Measurements from ENCODE around the gene NOL7. TPM values are rescaled to one million over a fixed set of nuclear protein-coding genes. Genes with fewer than 3 reads are reported as not detected.
A peak's percentile ranks its signal among the peaks of the same experiment; 100 is the strongest.

The NOL7 gene
- total and polyA plus RNA-seq, 2 of the 13 experiments (the other 11 are each of a cell fraction or from before 2014, with no cell fraction given): 37.8 to 186 TPM

DNA sequence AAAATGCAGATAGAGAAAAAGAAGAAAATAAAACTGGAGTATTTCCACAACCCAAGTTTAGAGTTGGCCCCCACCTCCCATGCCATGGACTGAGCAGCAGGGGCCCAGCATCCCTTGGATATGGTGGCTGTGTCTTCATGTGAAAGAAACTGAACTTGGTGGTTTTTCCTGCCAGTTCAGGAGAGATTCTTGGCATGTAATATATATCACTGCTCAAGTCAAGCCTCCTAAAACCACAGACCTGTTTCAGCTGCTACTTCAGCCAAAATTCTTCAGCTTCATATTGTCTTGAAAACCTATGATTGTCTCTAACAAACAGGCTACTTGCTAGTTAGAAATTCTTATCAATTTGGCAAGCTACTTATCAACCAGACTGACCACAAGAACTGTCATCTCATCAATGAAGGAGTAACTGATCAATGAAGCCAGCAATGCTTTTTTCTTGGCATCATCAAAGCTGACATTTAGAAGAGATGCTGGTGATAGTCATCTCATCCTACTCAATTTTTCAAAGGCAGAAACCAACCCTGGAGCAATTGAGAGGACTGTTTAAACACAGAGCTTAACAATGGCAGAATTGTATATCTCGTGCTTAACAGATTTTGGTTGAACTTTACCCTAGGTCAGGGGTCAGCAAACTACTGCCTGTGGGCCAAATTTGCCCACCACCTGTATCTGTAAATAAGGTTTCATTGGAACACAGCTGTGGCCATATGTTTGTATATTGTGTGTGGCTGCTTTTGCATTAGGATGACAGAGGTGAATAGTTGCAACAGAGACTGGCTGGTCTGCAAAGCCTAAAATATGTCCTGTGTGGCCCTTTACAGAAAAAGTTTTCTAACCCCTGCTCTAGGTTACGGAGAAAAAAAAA lies 10.4 kb upstream of the NOL7 start:
- DNase-seq (ENCODE audit: low spot score) (peak; percentile 100), FAIRE-seq (peak; percentile 96), ATAC-seq (peak; percentile 94)
- intact Hi-C loops (cut with micrococcal nuclease; ENCODE audit: unreplicated experiment) (loop anchor here (1.0 to 2.0 kb wide), 3 partner anchors 11 to 198 kb away; partner anchors contain the start of gene NOL7), in situ Hi-C loops (cut with HindIII; ENCODE audit: extremely low pct_ligation_motif_present, low pct_unique_long_range_greater_than_20kb) (no loop called here)
- H3K9me3 ChIP-seq (ENCODE audit: low read length): no peaks in the 10 kb centered on the region
- CTCF ChIA-PET (ENCODE audit: low intra/inter-chr PET ratio, low total read pairs): interaction anchor here (1.3 to 1.8 kb wide), 2 partner anchors 10 to 30 kb away, joined by 6 to 7 read pairs; partner anchors contain the start of genes NOL7 and SIRT5
- H3K9ac ChIP-seq (ENCODE audit: insufficient read depth, low read depth, low read length): peak overlapping the region; percentile 45
- H3K27me3 ChIP-seq (ENCODE audit: control insufficient read depth in 1 of 2, insufficient read depth in 2 of 2, low read length in 2 of 2): no peaks in the 10 kb centered on the region
- H3K4me1 ChIP-seq (ENCODE audit: insufficient read depth, low read length): peaks cover 44% of the 10 kb centered on the region
- 1% methylated on average over 2 of the region's 2 CpGs for WGBS (ENCODE audit: low lambda C conversion rate)
- H3K27ac ChIP-seq (ENCODE audit: extremely low read length, insufficient read depth, low read length): peak overlapping the region; percentile 87
- H3K36me3 ChIP-seq (replicated peaks in 1 of 2; ENCODE audit: control insufficient read depth in 1 of 2, insufficient read depth in 2 of 2, low read length in 2 of 2): peaks cover 0 to 13% of the 10 kb centered on the region in 2 experiments; a peak in 3 of 5 replicates
- H3K4me2 ChIP-seq (ENCODE audit: low read depth, low read length): peak overlapping the region; percentile 64
- POLR2A ChIA-PET: interaction anchor here (0.9 to 4.2 kb wide), 22 partner anchors 10 to 1592 kb away, joined by 3 to 175 read pairs (median 6); partner anchors contain the start of genes GFOD1, HIVEP1, MCUR1 and NOL7
- H3K79me2 ChIP-seq (ENCODE audit: insufficient read depth, low read length): no peaks in the 10 kb centered on the region
- no TSS peak for BruUV-seq (replicated peaks)
- H3K4me3 ChIP-seq (replicated peaks in 1 of 3; ENCODE audit: insufficient read depth in 1 of 3, low read depth in 2 of 3, low read length in 3 of 3): peak overlapping the region in 2 of 3 experiments; percentile 32 to 46; a peak in 2 of 6 replicates
- H2AFZ ChIP-seq (ENCODE audit: low read length): no peak overlapping the region
- no peaks in the 10 kb centered on the region for H4K20me1 ChIP-seq (ENCODE audit: insufficient read depth, low read length)
- TF ChIP-seq ZNF260 (CRISPR knock-in tag; IDR thresholded peaks at IDR 0.05; ENCODE audit: borderline replicate concordance, low read depth) (no peak), ZNF563 (CRISPR knock-in tag; IDR thresholded peaks at IDR 0.05) (no peak), PTBP1 (IDR thresholded peaks at IDR 0.05; ENCODE audit: low read depth, low read length, poor library complexity, severe bottlenecking) (no peak), ZMYM4 (CRISPR knock-in tag; IDR thresholded peaks at IDR 0.05) (peak; percentile 92), CEBPG (CRISPR knock-in tag; IDR thresholded peaks at IDR 0.05) (peak; percentile 85), GABPA (IDR thresholded peaks at IDR 0.05; ENCODE audit: low read depth, low read length) (no peak), GABPA (CRISPR knock-in tag; IDR thresholded peaks at IDR 0.05; ENCODE audit: low read depth) (no peak), PPARG (CRISPR knock-in tag; conservative IDR thresholded peaks at IDR 0.05) (peak; percentile 99), NFRKB (IDR thresholded peaks at IDR 0.05) (no peak), CBFB (CRISPR knock-in tag; IDR thresholded peaks at IDR 0.05) (peak; percentile 99), ZBTB8A (CRISPR knock-in tag; IDR thresholded peaks at IDR 0.05; ENCODE audit: borderline replicate concordance, low read depth) (peak; percentile 65; the same call in 1 of the 2 replicates), MAFK (conservative IDR thresholded peaks at IDR 0.05 in 1 of 2, IDR thresholded peaks at IDR 0.05 in 1 of 2; ENCODE audit: low read length in 2 of 2) (peak; percentile 11 to 15; a peak in 2 of 4 replicates), ZNF780A (CRISPR knock-in tag; IDR thresholded peaks at IDR 0.05) (no peak), ZNF468 (CRISPR knock-in tag; IDR thresholded peaks at IDR 0.05) (no peak), ETS1 (CRISPR knock-in tag; IDR thresholded peaks at IDR 0.05) (no peak), ZNF496 (CRISPR knock-in tag; IDR thresholded peaks at IDR 0.05; ENCODE audit: insufficient replicate concordance) (no peak)
- TF ChIP-seq, protein P1, sequence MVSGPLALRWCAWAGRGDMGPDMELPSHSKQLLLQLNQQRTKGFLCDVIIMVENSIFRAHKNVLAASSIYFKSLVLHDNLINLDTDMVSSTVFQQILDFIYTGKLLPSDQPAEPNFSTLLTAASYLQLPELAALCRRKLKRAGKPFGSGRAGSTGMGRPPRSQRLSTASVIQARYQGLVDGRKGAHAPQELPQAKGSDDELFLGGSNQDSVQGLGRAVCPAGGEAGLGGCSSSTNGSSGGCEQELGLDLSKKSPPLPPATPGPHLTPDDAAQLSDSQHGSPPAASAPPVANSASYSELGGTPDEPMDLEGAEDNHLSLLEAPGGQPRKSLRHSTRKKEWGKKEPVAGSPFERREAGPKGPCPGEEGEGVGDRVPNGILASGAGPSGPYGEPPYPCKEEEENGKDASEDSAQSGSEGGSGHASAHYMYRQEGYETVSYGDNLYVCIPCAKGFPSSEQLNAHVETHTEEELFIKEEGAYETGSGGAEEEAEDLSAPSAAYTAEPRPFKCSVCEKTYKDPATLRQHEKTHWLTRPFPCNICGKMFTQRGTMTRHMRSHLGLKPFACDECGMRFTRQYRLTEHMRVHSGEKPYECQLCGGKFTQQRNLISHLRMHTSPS (CRISPR knock-in tag; IDR thresholded peaks at IDR 0.05; ENCODE audit: low read depth): peak; percentile 40; the same call in 1 of the 2 replicates
- TF ChIP-seq, protein P2, sequence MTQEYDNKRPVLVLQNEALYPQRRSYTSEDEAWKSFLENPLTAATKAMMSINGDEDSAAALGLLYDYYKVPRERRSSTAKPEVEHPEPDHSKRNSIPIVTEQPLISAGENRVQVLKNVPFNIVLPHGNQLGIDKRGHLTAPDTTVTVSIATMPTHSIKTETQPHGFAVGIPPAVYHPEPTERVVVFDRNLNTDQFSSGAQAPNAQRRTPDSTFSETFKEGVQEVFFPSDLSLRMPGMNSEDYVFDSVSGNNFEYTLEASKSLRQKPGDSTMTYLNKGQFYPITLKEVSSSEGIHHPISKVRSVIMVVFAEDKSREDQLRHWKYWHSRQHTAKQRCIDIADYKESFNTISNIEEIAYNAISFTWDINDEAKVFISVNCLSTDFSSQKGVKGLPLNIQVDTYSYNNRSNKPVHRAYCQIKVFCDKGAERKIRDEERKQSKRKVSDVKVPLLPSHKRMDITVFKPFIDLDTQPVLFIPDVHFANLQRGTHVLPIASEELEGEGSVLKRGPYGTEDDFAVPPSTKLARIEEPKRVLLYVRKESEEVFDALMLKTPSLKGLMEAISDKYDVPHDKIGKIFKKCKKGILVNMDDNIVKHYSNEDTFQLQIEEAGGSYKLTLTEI (CRISPR knock-in tag; conservative IDR thresholded peaks at IDR 0.05): no peak
